CD4-positive, alpha-beta T cell (primary cell): ENCODE data around the gene PCDHB14. TPM values are rescaled to one million over a fixed set of nuclear protein-coding genes. Genes with fewer than 3 reads are reported as not detected.

Experiments used
- ATAC-seq: fragments of 200-7000 bp; cut with Tn5 transposase; one replicate; pipeline ENCODE4 v1.10.0; 2022; ENCODE audit warnings: mild to moderate bottlenecking; ENCODE audit not compliant: poor library complexity
- CTCF ChIA-PET: fragments of 350-600 bp; sonication (Branson Sonifier 250); formaldehyde crosslinking; loops from one replicate; lab custom pipeline; 2021; ENCODE audit warnings: antibody characterized with exemption, inconsistent platforms; lab: Charles Lee
- POLR2A ChIA-PET: fragments of 350-600 bp; sonication (Branson Sonifier 250); formaldehyde crosslinking; loops from one replicate; lab custom pipeline; 2021; ENCODE audit warnings: antibody characterized with exemption, inconsistent platforms; lab: Charles Lee
- DNase-seq, 14 experiments: peaks; one replicate each; pipeline ENCODE4 v3.0.0-alpha.2; 2013 to 2020; ENCODE audit warnings: mixed read lengths in 2 of 14
- H3K27ac ChIP-seq, 2 donors: one replicate each; pipeline versions ENCODE4 v1.5.1 to v1.7.0; 2013; ENCODE audit warnings: low read length in 2 of 2, low read depth in 1 of 2, mild to moderate bottlenecking in 1 of 2
- H3K27me3 ChIP-seq, 2 experiments: 1 replicate in 1 of 2; 2 replicates in 1 of 2; pipeline versions ENCODE4 v1.6.1 to v1.7.0; 2013; ENCODE audit warnings: low read length in 2 of 2, control low read depth in 1 of 2, mild to moderate bottlenecking in 1 of 2, moderate library complexity in 1 of 2; ENCODE audit not compliant: insufficient read depth in 2 of 2, control insufficient read depth in 1 of 2
- H3K36me3 ChIP-seq: one replicate; pipeline ENCODE4 v1.6.1; 2013; ENCODE audit warnings: low read length, control low read depth; ENCODE audit not compliant: insufficient read depth
- H3K4me1 ChIP-seq: one replicate; pipeline ENCODE4 v1.6.1; 2013; ENCODE audit warnings: low read length, control low read depth; ENCODE audit not compliant: insufficient read depth
- H3K4me3 ChIP-seq: one replicate; pipeline ENCODE4 v1.5.1; 2013; ENCODE audit warnings: mild to moderate bottlenecking, low read length, moderate library complexity
- H3K9me3 ChIP-seq, 2 experiments: 1 replicate in 1 of 2; 2 replicates in 1 of 2; pipeline versions ENCODE4 v1.6.1 to v1.7.0; 2013; ENCODE audit warnings: low read length in 2 of 2, mild to moderate bottlenecking in 2 of 2, control low read depth in 1 of 2, moderate library complexity in 1 of 2; ENCODE audit not compliant: control insufficient read depth in 1 of 2, insufficient read depth in 1 of 2
- H3K27ac Mint-ChIP-seq: one replicate; pipeline ENCODE4 v1.8.0; 2020; ENCODE audit warnings: mixed read lengths
- H3K27me3 Mint-ChIP-seq: one replicate; pipeline ENCODE4 v1.8.0; 2021; ENCODE audit warnings: mixed read lengths
- H3K36me3 Mint-ChIP-seq: one replicate; pipeline ENCODE4 v1.8.0; 2021; ENCODE audit warnings: low read depth, mixed read lengths
- H3K4me1 Mint-ChIP-seq: one replicate; pipeline ENCODE4 v1.8.0; 2021; ENCODE audit warnings: low read depth, mixed read lengths
- H3K4me3 Mint-ChIP-seq: one replicate; pipeline ENCODE4 v1.8.0; 2020; ENCODE audit warnings: mild to moderate bottlenecking, mixed read lengths
- H3K9me3 Mint-ChIP-seq: one replicate; pipeline ENCODE4 v1.8.0; 2020; ENCODE audit warnings: mixed read lengths
- intact Hi-C, 2 experiments: fragments of 100-400 bp; cut with DNase I in 1 of 2; cut with micrococcal nuclease in 1 of 2; formaldehyde crosslinking; loops; one replicate each; pipeline versions ENCODE4 v1.15.1 to v1.9.0; 2023 to 2025; cut with DNase I, micrococcal nuclease
- total RNA-seq, 174 experiments: library from RNA in 2 of 174; stranded (reverse) in 2 of 174; gene quantifications; one replicate each; pipeline ENCODE4 v1.2.3 and lab custom pipeline; 2021 to 2026
- TF ChIP-seq, protein P1 (sequence below): fragments of 200-600 bp; IDR thresholded peaks from one replicate; pipeline ENCODE4 v1.8.0; 2022; ENCODE audit warnings: antibody characterized with exemption, mild to moderate bottlenecking

The PCDHB14 gene
- total RNA-seq, 2 experiments from 2014 or later: not detected

- TF ChIP-seq, protein P1, sequence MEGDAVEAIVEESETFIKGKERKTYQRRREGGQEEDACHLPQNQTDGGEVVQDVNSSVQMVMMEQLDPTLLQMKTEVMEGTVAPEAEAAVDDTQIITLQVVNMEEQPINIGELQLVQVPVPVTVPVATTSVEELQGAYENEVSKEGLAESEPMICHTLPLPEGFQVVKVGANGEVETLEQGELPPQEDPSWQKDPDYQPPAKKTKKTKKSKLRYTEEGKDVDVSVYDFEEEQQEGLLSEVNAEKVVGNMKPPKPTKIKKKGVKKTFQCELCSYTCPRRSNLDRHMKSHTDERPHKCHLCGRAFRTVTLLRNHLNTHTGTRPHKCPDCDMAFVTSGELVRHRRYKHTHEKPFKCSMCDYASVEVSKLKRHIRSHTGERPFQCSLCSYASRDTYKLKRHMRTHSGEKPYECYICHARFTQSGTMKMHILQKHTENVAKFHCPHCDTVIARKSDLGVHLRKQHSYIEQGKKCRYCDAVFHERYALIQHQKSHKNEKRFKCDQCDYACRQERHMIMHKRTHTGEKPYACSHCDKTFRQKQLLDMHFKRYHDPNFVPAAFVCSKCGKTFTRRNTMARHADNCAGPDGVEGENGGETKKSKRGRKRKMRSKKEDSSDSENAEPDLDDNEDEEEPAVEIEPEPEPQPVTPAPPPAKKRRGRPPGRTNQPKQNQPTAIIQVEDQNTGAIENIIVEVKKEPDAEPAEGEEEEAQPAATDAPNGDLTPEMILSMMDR: no peak
- DNase-seq (no peak), ATAC-seq (no peak)
- H3K27ac ChIP-seq: no peak overlapping the region
- H3K27me3 Mint-ChIP-seq: no peaks in the 10 kb centered on the region
- CTCF ChIA-PET: no interaction called here
- POLR2A ChIA-PET: no interaction called here
- no peaks in the 10 kb centered on the region for H3K4me1 ChIP-seq
- H3K4me3 Mint-ChIP-seq: no peak overlapping the region
- peaks cover 29% of the 10 kb centered on the region for H3K9me3 Mint-ChIP-seq
- no peak overlapping the region for H3K27ac Mint-ChIP-seq
- intact Hi-C loops: no loop called here
- H3K9me3 ChIP-seq: peaks cover 50 to 93% of the 10 kb centered on the region in 2 experiments
- no peaks in the 10 kb centered on the region for H3K36me3 ChIP-seq
- H3K27me3 ChIP-seq: no peaks in the 10 kb centered on the region
- H3K36me3 Mint-ChIP-seq: peaks cover 85% of the 10 kb centered on the region
- no peak overlapping the region for H3K4me3 ChIP-seq
- H3K4me1 Mint-ChIP-seq: no peaks in the 10 kb centered on the region
Observed at GRCh38 chr5:141272906-141273305, 49.8 kb downstream of the PCDHB14 start.

Other genes starting within 250 kb of the PCDHB14 start
- gene PCDHB1, start 172.0 kb upstream of the PCDHB14 start, total RNA-seq: not detected
- not detected for gene PCDHB2, start 128.7 kb upstream of the PCDHB14 start, total RNA-seq
- gene PCDHB3, start 122.9 kb upstream of the PCDHB14 start, total RNA-seq: not detected
- not detected for gene PCDHB4, start 101.5 kb upstream of the PCDHB14 start, total RNA-seq
- under 1 TPM in 1 of 2 experiments, not detected in 1; 0.08 TPM for gene PCDHB5, start 88.1 kb upstream of the PCDHB14 start, total RNA-seq
- gene PCDHB6, start 73.3 kb upstream of the PCDHB14 start, total RNA-seq: not detected
- gene PCDHB7, start 50.7 kb upstream of the PCDHB14 start, total RNA-seq: not detected
- gene PCDHB8, start 45.6 kb upstream of the PCDHB14 start, total RNA-seq: not detected
- gene PCDHB16, start 41.0 kb upstream of the PCDHB14 start, total RNA-seq: not detected
- not detected for gene PCDHB9, start 36.2 kb upstream of the PCDHB14 start, total RNA-seq
- gene PCDHB10, start 31.0 kb upstream of the PCDHB14 start, total RNA-seq: not detected
- not detected for gene PCDHB11, start 23.7 kb upstream of the PCDHB14 start, total RNA-seq
- not detected for gene PCDHB12, start 14.6 kb upstream of the PCDHB14 start, total RNA-seq
- gene PCDHB13, start 9.4 kb upstream of the PCDHB14 start, total RNA-seq: not detected
- not detected for gene PCDHB15, start 22.1 kb downstream of the PCDHB14 start, total RNA-seq
- gene SLC25A2, start 80.7 kb downstream of the PCDHB14 start, total RNA-seq: under 1 TPM in 1 of 2 experiments, not detected in 1; 0.22 TPM
- gene TAF7, start 97.4 kb downstream of the PCDHB14 start, total RNA-seq: 10 to 100 TPM; 80.5 TPM
- gene PCDHGA1, start 107.2 kb downstream of the PCDHB14 start, total RNA-seq: not detected
- gene PCDHGA2, start 115.4 kb downstream of the PCDHB14 start, total RNA-seq: not detected
- not detected for gene PCDHGA3, start 120.5 kb downstream of the PCDHB14 start, total RNA-seq
- under 1 TPM in 1 of 2 experiments, not detected in 1; 0.05 TPM for gene PCDHGB1, start 126.8 kb downstream of the PCDHB14 start, total RNA-seq
- under 1 TPM; 0.08 TPM for gene PCDHGA4, start 131.7 kb downstream of the PCDHB14 start, total RNA-seq
- under 1 TPM; 0.19 to 0.20 TPM for gene PCDHGB2, start 136.7 kb downstream of the PCDHB14 start, total RNA-seq
- under 1 TPM in 1 of 2 experiments, not detected in 1; 0.08 TPM for gene PCDHGA5, start 140.8 kb downstream of the PCDHB14 start, total RNA-seq
- gene PCDHGB3, start 146.9 kb downstream of the PCDHB14 start, total RNA-seq: under 1 TPM; 0.11 to 0.28 TPM
- gene PCDHGA6, start 150.5 kb downstream of the PCDHB14 start, total RNA-seq: under 1 TPM in 1 of 2 experiments, not detected in 1; 0.11 TPM
- not detected for gene PCDHGA7, start 159.4 kb downstream of the PCDHB14 start, total RNA-seq
- gene PCDHGB4, start 164.4 kb downstream of the PCDHB14 start, total RNA-seq: not detected
- gene PCDHGA8, start 169.3 kb downstream of the PCDHB14 start, total RNA-seq: not detected
- gene PCDHGB5, start 174.6 kb downstream of the PCDHB14 start, total RNA-seq: under 1 TPM; 0.14 to 0.20 TPM
- not detected for gene PCDHGA9, start 179.4 kb downstream of the PCDHB14 start, total RNA-seq
- under 1 TPM in 1 of 2 experiments, not detected in 1; 0.06 TPM for gene PCDHGB6, start 184.7 kb downstream of the PCDHB14 start, total RNA-seq
- gene PCDHGA10, start 189.6 kb downstream of the PCDHB14 start, total RNA-seq: under 1 TPM in 1 of 2 experiments, not detected in 1; 0.08 TPM
- gene PCDHGB7, start 194.3 kb downstream of the PCDHB14 start, total RNA-seq: not detected
- not detected for gene PCDHGA11, start 197.7 kb downstream of the PCDHB14 start, total RNA-seq
- not detected for gene PCDHGA12, start 207.2 kb downstream of the PCDHB14 start, total RNA-seq